Measurements from ENCODE around the gene GABRG1.

The GABRG1 gene

GRCh38 chr4:45992728-45993127 is 131.1 kb downstream of the GABRG1 start:
- no peak for TF ChIP-seq Cebpa-rat (IDR thresholded peaks at IDR 0.05)
- Histone ChIP-seq H4K20me1 (no peaks in the 10 kb centered on the region), H3K4me2 (no peak overlapping the region), H3K4me3 (no peak overlapping the region), H3K4me1 (no peaks in the 10 kb centered on the region), H3K9me3 (no peaks in the 10 kb centered on the region), H3K9ac (no peak overlapping the region), H3K36me3 (no peaks in the 10 kb centered on the region), H3K27ac (no peak overlapping the region), H3K27me3 (no peaks in the 10 kb centered on the region)

- no peak for TF ChIP-seq Cebpa-rat (IDR thresholded peaks at IDR 0.05)
- H3K4me1 ChIP-seq, result no peaks in the 10 kb centered on the region
- H3K4me3 ChIP-seq, result no peak overlapping the region
These were observed 134.1 kb downstream of the GABRG1 start for GRCh38 chr4:45989775-45990174.

GRCh38 chr4:45987858-45988257 is 136.0 kb downstream of the GABRG1 start:
- Histone ChIP-seq H3K9me3 (no peaks in the 10 kb centered on the region), H3K9ac (no peak overlapping the region), H3K4me3 (no peak overlapping the region), H3K27ac (no peak overlapping the region), H3K4me2 (no peak overlapping the region), H3K27me3 (no peaks in the 10 kb centered on the region), H4K20me1 (no peaks in the 10 kb centered on the region), H3K4me1 (no peaks in the 10 kb centered on the region), H3K36me3 (no peaks in the 10 kb centered on the region)
- TF ChIP-seq Cebpa-rat (IDR thresholded peaks at IDR 0.05), result no peak; the same call in 1 of the 2 replicates

More at GRCh38 chr4:45989775-45990174, 134.1 kb downstream of the GABRG1 start:
- H3K9ac ChIP-seq, result no peak overlapping the region
- no peaks in the 10 kb centered on the region for H3K27me3 ChIP-seq
- no peak overlapping the region for H3K27ac ChIP-seq
- H4K20me1 ChIP-seq, result no peaks in the 10 kb centered on the region
- H3K36me3 ChIP-seq, result no peaks in the 10 kb centered on the region
- H3K4me2 ChIP-seq, result no peak overlapping the region
- no peaks in the 10 kb centered on the region for H3K9me3 ChIP-seq
